SK-N-SH treated with all-trans-retinoic acid at 6 μM for 48 hours (cell line): ENCODE results near the gene NEBL.

Source experiments
- ATAC-seq: fragments of 200-7000 bp; cut with Tn5 transposase; 3 replicates; pipeline ENCODE4 v1.9.1; 2020; ENCODE audit warnings: mild to moderate bottlenecking, moderate library complexity
- ARNTL ChIP-seq: fragments of 450-650 bp; formaldehyde crosslinking; IDR thresholded peaks from 2 replicates; pipeline ENCODE4 v1.5.0; 2020; ENCODE audit warnings: low read depth, mild to moderate bottlenecking, moderate library complexity, borderline replicate concordance
- CREB5 ChIP-seq: fragments of 250-450 bp; sonication (Bioruptor Pico); IDR thresholded peaks from 2 replicates; pipeline ENCODE4 v1.5.1; 2020; ENCODE audit warnings: low read depth, mild to moderate bottlenecking, moderate library complexity
- CSDC2 ChIP-seq: fragments of 250-450 bp; sonication (Bioruptor Pico); IDR thresholded peaks from 2 replicates; pipeline ENCODE4 v1.5.0; 2020; ENCODE audit warnings: mild to moderate bottlenecking, moderate library complexity
- CSRNP3 ChIP-seq: fragments of 250-450 bp; sonication (Bioruptor Pico); IDR thresholded peaks from 2 replicates; pipeline ENCODE4 v1.5.1; 2021; ENCODE audit warnings: mild to moderate bottlenecking, moderate library complexity
- GLIS3 ChIP-seq: fragments of 250-450 bp; sonication (Bioruptor Pico); IDR thresholded peaks from 2 replicates; pipeline ENCODE4 v1.5.0; 2020; ENCODE audit warnings: mild to moderate bottlenecking, moderate library complexity
- OSR1 ChIP-seq: fragments of 250-450 bp; sonication (Bioruptor Pico); IDR thresholded peaks from 2 replicates; pipeline ENCODE4 v1.8.0; 2022; ENCODE audit warnings: moderate library complexity, mild to moderate bottlenecking, inconsistent platforms
- PATZ1 ChIP-seq: fragments of 250-450 bp; sonication (Bioruptor Pico); IDR thresholded peaks from 2 replicates; pipeline ENCODE4 v1.8.0; 2020; ENCODE audit warnings: mild to moderate bottlenecking, moderate library complexity, borderline replicate concordance
- POU6F1 ChIP-seq: fragments of 250-450 bp; sonication (Bioruptor Pico); IDR thresholded peaks from 2 replicates; pipeline ENCODE4 v1.8.0; 2021; ENCODE audit warnings: low read depth, mild to moderate bottlenecking, moderate library complexity, borderline replicate concordance
- TCF4 ChIP-seq: fragments of 250-450 bp; sonication (Bioruptor Pico); IDR thresholded peaks from 2 replicates; pipeline ENCODE4 v1.8.0; 2021; ENCODE audit warnings: mild to moderate bottlenecking, moderate library complexity, borderline replicate concordance
- TOX ChIP-seq: fragments of 250-450 bp; sonication (Bioruptor Pico); IDR thresholded peaks from 2 replicates; pipeline ENCODE4 v1.8.0; 2021; ENCODE audit warnings: mild to moderate bottlenecking, moderate library complexity, borderline replicate concordance
- TSHZ2 ChIP-seq: fragments of 250-450 bp; sonication (Bioruptor Pico); IDR thresholded peaks from 2 replicates; pipeline ENCODE4 v1.5.0; 2020; ENCODE audit warnings: mild to moderate bottlenecking, moderate library complexity
- ZC3H10 ChIP-seq: fragments of 250-450 bp; sonication (Bioruptor Pico); IDR thresholded peaks from 2 replicates; pipeline ENCODE4 v1.5.1; 2021; ENCODE audit warnings: mild to moderate bottlenecking, moderate library complexity
- ZFP3 ChIP-seq: fragments of 250-450 bp; sonication (Bioruptor Pico); IDR thresholded peaks from 2 replicates; pipeline ENCODE4 v1.5.0; 2020; ENCODE audit warnings: mild to moderate bottlenecking, moderate library complexity
- ZFP30 ChIP-seq: fragments of 450-650 bp; formaldehyde crosslinking; IDR thresholded peaks from 2 replicates; pipeline ENCODE4 v1.5.0; 2022; ENCODE audit warnings: mild to moderate bottlenecking, moderate library complexity
- ZNF565 ChIP-seq: fragments of 450-650 bp; formaldehyde crosslinking; conservative IDR thresholded peaks from 2 replicates; pipeline ENCODE4 v1.5.0; 2020; ENCODE audit warnings: low read depth, mild to moderate bottlenecking, moderate library complexity
- ZNF70 ChIP-seq: fragments of 450-650 bp; formaldehyde crosslinking; IDR thresholded peaks from 2 replicates; pipeline ENCODE4 v1.5.0; 2020; ENCODE audit warnings: mild to moderate bottlenecking, moderate library complexity

Gene NEBL

GRCh38 chr10:20933705-20934104, 36.6 kb upstream of the NEBL start:
- no peak for TF ChIP-seq CSRNP3 (CRISPR knock-in tag)
- TF ChIP-seq POU6F1 (CRISPR knock-in tag) = no peak
- no peak for TF ChIP-seq TCF4 (CRISPR knock-in tag)
- no peak for TF ChIP-seq TOX (CRISPR knock-in tag)
- no peak for ATAC-seq

- no peak for TF ChIP-seq TCF4 (CRISPR knock-in tag)
- TF ChIP-seq ARNTL (CRISPR knock-in tag) = no peak
- no peak for TF ChIP-seq GLIS3
- TF ChIP-seq CSDC2 = no peak
- TF ChIP-seq ZFP3 (CRISPR knock-in tag) = no peak
- TF ChIP-seq CREB5 (CRISPR knock-in tag) = no peak
- no peak for TF ChIP-seq ZNF565 (CRISPR knock-in tag)
- no peak for TF ChIP-seq TSHZ2 (CRISPR knock-in tag)
- no peak for TF ChIP-seq PATZ1
- no peak for TF ChIP-seq POU6F1 (CRISPR knock-in tag)
- TF ChIP-seq ZNF70 (CRISPR knock-in tag) = no peak
- no peak for TF ChIP-seq ZFP30 (CRISPR knock-in tag)
- TF ChIP-seq ZC3H10 (CRISPR knock-in tag) = no peak
- no peak for TF ChIP-seq CSRNP3 (CRISPR knock-in tag)
- TF ChIP-seq OSR1 = no peak
- no peak for ATAC-seq
These were observed 35.6 kb upstream of the NEBL start for GRCh38 chr10:20932606-20933126.
